ENCODE results near the gene HIVEP3. TPM values are rescaled to one million over a fixed set of nuclear protein-coding genes. Genes with fewer than 3 reads are reported as not detected.

The HIVEP3 gene
- total RNA-seq, 1 experiment from 2014 or later = 6.0 TPM

DNA sequence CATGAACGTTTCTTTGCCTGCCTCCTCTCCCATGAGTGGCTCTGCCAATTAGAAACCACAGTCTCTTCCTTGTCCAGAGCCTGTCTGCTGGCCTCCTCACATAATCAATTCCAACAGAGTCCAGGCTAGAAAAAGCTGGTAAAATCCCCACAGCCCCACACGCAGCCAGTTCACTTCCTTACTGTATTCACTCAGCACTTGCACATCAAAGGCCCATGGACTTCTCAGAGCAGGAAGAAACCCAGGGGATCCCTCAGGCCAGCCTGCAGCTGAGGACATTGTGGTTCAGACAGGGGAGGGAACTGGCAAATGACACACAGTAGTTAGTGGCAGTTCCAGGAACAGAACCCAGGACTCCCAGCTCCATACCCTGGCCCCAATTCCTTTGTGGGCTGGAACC, 262.7 kb downstream of the HIVEP3 start:
- ChIA-PET POLR2A (interaction anchor here (0.7 kb wide), 1 partner anchor 187 kb away, joined by 9 read pairs; no protein-coding TSS in a partner anchor), CTCF (no interaction called here)
- TF ChIP-seq, protein P1, sequence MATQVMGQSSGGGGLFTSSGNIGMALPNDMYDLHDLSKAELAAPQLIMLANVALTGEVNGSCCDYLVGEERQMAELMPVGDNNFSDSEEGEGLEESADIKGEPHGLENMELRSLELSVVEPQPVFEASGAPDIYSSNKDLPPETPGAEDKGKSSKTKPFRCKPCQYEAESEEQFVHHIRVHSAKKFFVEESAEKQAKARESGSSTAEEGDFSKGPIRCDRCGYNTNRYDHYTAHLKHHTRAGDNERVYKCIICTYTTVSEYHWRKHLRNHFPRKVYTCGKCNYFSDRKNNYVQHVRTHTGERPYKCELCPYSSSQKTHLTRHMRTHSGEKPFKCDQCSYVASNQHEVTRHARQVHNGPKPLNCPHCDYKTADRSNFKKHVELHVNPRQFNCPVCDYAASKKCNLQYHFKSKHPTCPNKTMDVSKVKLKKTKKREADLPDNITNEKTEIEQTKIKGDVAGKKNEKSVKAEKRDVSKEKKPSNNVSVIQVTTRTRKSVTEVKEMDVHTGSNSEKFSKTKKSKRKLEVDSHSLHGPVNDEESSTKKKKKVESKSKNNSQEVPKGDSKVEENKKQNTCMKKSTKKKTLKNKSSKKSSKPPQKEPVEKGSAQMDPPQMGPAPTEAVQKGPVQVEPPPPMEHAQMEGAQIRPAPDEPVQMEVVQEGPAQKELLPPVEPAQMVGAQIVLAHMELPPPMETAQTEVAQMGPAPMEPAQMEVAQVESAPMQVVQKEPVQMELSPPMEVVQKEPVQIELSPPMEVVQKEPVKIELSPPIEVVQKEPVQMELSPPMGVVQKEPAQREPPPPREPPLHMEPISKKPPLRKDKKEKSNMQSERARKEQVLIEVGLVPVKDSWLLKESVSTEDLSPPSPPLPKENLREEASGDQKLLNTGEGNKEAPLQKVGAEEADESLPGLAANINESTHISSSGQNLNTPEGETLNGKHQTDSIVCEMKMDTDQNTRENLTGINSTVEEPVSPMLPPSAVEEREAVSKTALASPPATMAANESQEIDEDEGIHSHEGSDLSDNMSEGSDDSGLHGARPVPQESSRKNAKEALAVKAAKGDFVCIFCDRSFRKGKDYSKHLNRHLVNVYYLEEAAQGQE (IDR thresholded peaks at IDR 0.05; ENCODE audit: insufficient read depth in 1 of 2, low read depth in 2 of 2, low read length in 1 of 2) = no peak
- TF ChIP-seq, protein P2, sequence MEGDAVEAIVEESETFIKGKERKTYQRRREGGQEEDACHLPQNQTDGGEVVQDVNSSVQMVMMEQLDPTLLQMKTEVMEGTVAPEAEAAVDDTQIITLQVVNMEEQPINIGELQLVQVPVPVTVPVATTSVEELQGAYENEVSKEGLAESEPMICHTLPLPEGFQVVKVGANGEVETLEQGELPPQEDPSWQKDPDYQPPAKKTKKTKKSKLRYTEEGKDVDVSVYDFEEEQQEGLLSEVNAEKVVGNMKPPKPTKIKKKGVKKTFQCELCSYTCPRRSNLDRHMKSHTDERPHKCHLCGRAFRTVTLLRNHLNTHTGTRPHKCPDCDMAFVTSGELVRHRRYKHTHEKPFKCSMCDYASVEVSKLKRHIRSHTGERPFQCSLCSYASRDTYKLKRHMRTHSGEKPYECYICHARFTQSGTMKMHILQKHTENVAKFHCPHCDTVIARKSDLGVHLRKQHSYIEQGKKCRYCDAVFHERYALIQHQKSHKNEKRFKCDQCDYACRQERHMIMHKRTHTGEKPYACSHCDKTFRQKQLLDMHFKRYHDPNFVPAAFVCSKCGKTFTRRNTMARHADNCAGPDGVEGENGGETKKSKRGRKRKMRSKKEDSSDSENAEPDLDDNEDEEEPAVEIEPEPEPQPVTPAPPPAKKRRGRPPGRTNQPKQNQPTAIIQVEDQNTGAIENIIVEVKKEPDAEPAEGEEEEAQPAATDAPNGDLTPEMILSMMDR (IDR thresholded peaks at IDR 0.05) = no peak
- no peak for TF ChIP-seq SIN3A (IDR thresholded peaks at IDR 0.05; ENCODE audit: borderline replicate concordance, insufficient read depth, low read depth, low read length)
- TF ChIP-seq TCF7L2 (IDR thresholded peaks at IDR 0.05; ENCODE audit: low read depth, low read length) = no peak
- no peak for TF ChIP-seq POLR2AphosphoS5 (IDR thresholded peaks at IDR 0.05; ENCODE audit: low read depth, low read length)
- ATAC-seq = no peak
- no peaks in the 10 kb centered on the region for H3K36me3 ChIP-seq (ENCODE audit: control insufficient read depth, insufficient read depth, low read length)
- H3K4me3 ChIP-seq (ENCODE audit: low read depth in 2 of 2, low read length in 2 of 2) = no peak overlapping the region
- H3K27me3 ChIP-seq (ENCODE audit: control insufficient read depth, insufficient read depth, low read length) = peaks cover 6% of the 10 kb centered on the region
- no peak overlapping the region for H3K27ac ChIP-seq (ENCODE audit: low read length)
- intact Hi-C loops (cut with micrococcal nuclease; ENCODE audit: unreplicated experiment) = no loop called here
- no peak for DNase-seq (ENCODE audit: low read depth, low spot score)
- H3K4me1 ChIP-seq (ENCODE audit: control insufficient read depth, insufficient read depth, low read length) = peaks cover 4% of the 10 kb centered on the region; the same call in 1 of the 2 replicates
- H3K9me3 ChIP-seq (ENCODE audit: control insufficient read depth, insufficient read depth, low read depth, low read length) = no peaks in the 10 kb centered on the region
- in situ Hi-C loops (cut with HindIII; ENCODE audit: low pct_unique_long_range_greater_than_20kb, low sequenced_read_pairs) = no loop called here
- BruUV-seq (replicated peaks) = no TSS peak

DNA sequence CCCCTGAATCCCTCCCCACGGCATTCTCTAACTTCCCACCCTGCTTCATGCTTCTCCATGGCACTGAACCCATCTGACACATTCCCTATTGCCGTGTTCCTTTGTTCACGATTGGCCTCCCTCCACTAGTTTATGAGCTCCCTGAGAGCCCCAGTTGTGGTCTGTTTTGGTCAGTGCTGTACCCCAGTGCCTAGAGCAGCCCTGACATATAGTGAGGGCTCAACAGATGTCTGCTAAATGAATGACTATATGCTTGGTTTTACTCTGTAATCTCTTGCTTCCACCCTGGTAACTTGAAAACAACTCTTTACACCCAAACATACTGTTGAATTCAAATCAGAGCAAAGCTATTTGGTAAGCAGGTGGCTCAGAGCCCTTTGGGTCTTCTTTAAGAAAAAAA, 263.1 kb downstream of the HIVEP3 start:
- ATAC-seq (no peak), DNase-seq (ENCODE audit: low read depth, low spot score) (no peak)
- ChIA-PET POLR2A (interaction anchor here (0.7 kb wide), 1 partner anchor 187 kb away, joined by 9 read pairs; no protein-coding TSS in a partner anchor), CTCF (no interaction called here)
- no peak overlapping the region for H3K27ac ChIP-seq (ENCODE audit: low read length)
- no peak overlapping the region for H3K4me3 ChIP-seq (ENCODE audit: low read depth in 2 of 2, low read length in 2 of 2)
- H3K4me1 ChIP-seq (ENCODE audit: control insufficient read depth, insufficient read depth, low read length) = no peaks in the 10 kb centered on the region; the same call in 1 of the 2 replicates
- H3K36me3 ChIP-seq (ENCODE audit: control insufficient read depth, insufficient read depth, low read length) = no peaks in the 10 kb centered on the region
- no TSS peak for BruUV-seq (replicated peaks)
- TF ChIP-seq TCF7L2 (IDR thresholded peaks at IDR 0.05; ENCODE audit: low read depth, low read length) = no peak
- TF ChIP-seq POLR2AphosphoS5 (IDR thresholded peaks at IDR 0.05; ENCODE audit: low read depth, low read length) = no peak
- TF ChIP-seq, protein P1 (IDR thresholded peaks at IDR 0.05; ENCODE audit: insufficient read depth in 1 of 2, low read depth in 2 of 2, low read length in 1 of 2) = no peak
- TF ChIP-seq, protein P2 (IDR thresholded peaks at IDR 0.05) = no peak
- TF ChIP-seq SIN3A (IDR thresholded peaks at IDR 0.05; ENCODE audit: borderline replicate concordance, insufficient read depth, low read depth, low read length) = no peak
- intact Hi-C loops (cut with micrococcal nuclease; ENCODE audit: unreplicated experiment) = no loop called here
- H3K9me3 ChIP-seq (ENCODE audit: control insufficient read depth, insufficient read depth, low read depth, low read length) = no peaks in the 10 kb centered on the region
- in situ Hi-C loops (cut with HindIII; ENCODE audit: low pct_unique_long_range_greater_than_20kb, low sequenced_read_pairs) = no loop called here
- H3K27me3 ChIP-seq (ENCODE audit: control insufficient read depth, insufficient read depth, low read length) = peaks cover 3% of the 10 kb centered on the region

All from Panc1 (cell line).